GM12892 (cell line): Measurements from ENCODE around the gene FREM1.

Experiments used
- DNase-seq: peaks from one replicate; pipeline ENCODE4 v3.0.0; 2011; ENCODE audit not compliant: insufficient read length
- FAIRE-seq: peaks from 2 replicates; lab custom pipeline; 2011; peaks lifted over from hg19 to GRCh38; lab: Jason Lieb, UNC
- POLR2A ChIP-seq: IDR thresholded peaks from 2 replicates; pipeline ENCODE4 v1.6.1; 2011; ENCODE audit warnings: low read depth, low read length, control low read depth
- POLR2AphosphoS5 ChIP-seq: IDR thresholded peaks from 2 replicates; pipeline ENCODE4 v1.6.1; 2011; ENCODE audit warnings: low read depth, low read length, control low read depth
- TAF1 ChIP-seq: IDR thresholded peaks from 2 replicates; pipeline ENCODE4 v1.6.1; 2011; ENCODE audit warnings: low read depth, mild to moderate bottlenecking, control low read depth, low read length, borderline replicate concordance

The FREM1 gene

GRCh38 chr9:14829204-14829603 lies 81.0 kb downstream of the FREM1 start:
- DNase-seq (no peak), FAIRE-seq (no peak)
- no peak for TF ChIP-seq POLR2AphosphoS5
- TF ChIP-seq TAF1: no peak
- TF ChIP-seq POLR2A: no peak

DNA sequence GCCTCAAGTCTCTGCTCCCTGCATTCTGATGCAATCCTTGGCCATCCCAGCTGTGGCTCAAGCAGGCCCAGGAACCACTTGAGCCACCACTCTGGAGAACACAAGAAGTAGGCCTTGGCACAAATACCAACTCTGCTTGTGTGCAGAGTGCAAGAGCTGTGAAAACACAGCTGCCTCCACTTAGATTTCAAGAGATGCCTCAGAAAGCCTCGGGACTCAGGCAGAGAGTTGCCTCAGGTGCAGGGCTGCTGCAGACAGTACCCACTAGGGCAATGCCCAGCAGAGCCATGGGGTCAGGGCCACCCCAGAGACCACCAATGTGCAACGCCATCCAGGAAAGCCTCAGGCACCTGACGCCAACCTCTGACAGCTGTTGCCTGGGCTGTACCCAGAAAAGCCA lies 82.4 kb downstream of the FREM1 start:
- no peak for FAIRE-seq
- no peak for DNase-seq

GRCh38 chr9:14824481-14824880 lies 85.7 kb downstream of the FREM1 start:
- FAIRE-seq (no peak), DNase-seq (no peak)
- TF ChIP-seq TAF1 (no peak), POLR2A (no peak), POLR2AphosphoS5 (no peak)

More for the DNA sequence above, 82.4 kb downstream of the FREM1 start:
- TF ChIP-seq POLR2A (no peak), TAF1 (no peak), POLR2AphosphoS5 (no peak)

- no peak for TF ChIP-seq TAF1
- no peak for TF ChIP-seq POLR2AphosphoS5
- no peak for TF ChIP-seq POLR2A
- DNase-seq (no peak), FAIRE-seq (no peak)
These were observed 86.4 kb downstream of the FREM1 start for GRCh38 chr9:14823800-14824199.

DNA sequence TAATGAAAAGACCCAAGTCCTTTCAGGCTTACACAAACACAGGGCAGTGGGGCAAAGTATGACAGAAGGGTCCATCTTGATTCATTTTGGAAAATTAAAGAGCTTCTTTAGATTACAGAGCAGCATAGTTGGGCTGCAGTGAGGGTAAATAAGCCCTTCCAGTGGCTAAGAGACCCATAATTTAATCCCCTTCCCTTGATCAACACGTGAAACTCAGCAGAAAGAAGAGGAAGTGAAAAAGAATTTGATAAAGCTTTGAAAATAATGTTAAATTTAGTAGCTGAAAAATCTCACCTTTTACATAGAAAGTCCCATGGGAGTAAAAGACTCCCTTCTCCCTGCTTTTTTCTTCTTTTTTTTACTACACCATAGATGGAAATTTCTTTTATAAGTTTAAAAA lies 87.6 kb downstream of the FREM1 start:
- TF ChIP-seq POLR2AphosphoS5 (no peak), TAF1 (no peak), POLR2A (no peak)
- no peak for DNase-seq
- FAIRE-seq: no peak

DNA sequence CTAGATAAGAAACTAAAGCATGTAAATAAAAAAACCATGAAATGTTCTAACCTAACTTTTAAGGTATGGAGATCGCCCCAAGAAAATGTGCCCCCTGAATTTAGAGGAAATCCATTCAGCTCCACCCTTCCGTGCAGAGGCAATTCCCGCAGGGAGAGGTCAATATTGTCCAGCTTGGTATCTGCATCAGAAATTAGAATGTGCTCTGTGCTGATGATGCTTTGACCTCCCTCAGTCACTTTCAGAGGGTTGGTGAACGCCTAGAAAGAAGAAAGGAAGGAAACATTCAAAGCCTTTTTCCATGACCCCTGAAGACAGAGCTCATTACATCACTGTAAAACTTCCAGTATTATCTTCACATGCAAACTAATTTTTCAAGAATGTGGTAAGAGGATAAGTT lies 91.0 kb downstream of the FREM1 start:
- FAIRE-seq: no peak
- no peak for DNase-seq
- no peak for TF ChIP-seq TAF1
- TF ChIP-seq POLR2A: no peak
- no peak for TF ChIP-seq POLR2AphosphoS5

DNA sequence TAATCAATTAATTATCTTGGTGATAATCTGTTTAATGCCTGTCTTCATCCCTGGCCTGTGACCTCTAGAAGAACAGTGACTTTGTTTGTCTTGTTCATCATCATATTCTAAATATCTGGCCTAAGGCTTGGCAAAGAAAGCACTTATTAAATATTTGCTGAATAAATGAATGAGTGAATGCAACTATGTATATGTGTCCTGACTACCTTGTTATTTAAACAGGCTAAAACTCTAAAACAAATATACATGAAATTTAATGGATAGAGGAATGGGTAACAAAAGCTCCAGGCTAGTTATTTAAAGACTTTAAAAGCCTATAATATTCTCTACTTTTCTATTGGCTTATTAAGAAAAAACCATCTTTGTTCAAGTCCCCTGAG lies 96.0 kb downstream of the FREM1 start:
- FAIRE-seq: no peak
- TF ChIP-seq POLR2AphosphoS5: no peak
- no peak for TF ChIP-seq TAF1
- no peak for TF ChIP-seq POLR2A
- DNase-seq: no peak

DNA sequence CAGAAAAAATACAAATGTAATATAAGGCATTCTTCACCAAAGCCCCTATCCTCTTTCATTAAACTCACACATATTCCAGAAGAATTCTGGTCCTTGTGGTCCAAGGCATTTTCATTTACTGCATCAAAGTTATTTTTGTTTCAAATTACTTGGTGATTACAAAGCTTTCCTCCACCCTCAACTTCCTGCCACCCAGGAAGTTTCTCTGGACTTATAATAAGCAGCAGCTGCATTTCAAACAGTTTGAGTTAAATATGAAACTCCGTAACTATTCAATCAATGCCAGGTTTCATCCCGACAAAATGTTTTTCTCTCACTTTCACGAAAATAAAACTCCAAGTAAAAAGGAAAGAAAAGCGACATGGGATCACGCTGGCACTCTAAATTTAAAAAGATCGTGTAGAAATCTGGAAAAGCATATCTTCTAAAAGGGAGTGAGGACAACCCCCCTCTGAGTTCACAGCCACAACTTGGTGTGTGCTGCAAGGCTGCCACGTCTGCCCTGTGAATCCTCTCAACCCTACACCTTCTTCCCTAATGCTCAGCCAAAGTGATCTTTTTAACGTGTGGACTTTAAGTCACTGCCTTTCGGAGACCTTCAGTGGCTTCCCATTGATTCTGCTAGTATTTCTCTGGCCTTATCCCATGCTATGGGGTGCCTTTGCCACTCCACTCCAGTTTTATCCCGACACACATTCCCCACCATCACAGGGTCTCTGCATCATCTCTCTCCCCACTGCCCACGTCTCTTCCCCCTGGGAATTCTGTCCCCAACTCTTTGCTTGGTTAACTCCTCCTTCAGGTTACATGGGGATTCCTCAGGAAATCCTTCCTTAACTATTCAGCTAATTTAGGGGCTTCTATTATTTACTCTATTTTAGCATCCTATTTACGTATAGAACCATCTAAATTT lies 96.6 kb downstream of the FREM1 start:
- DNase-seq (no peak), FAIRE-seq (no peak)
- TF ChIP-seq POLR2A (no peak), TAF1 (no peak), POLR2AphosphoS5 (no peak)

- no peak for FAIRE-seq
- no peak for TF ChIP-seq POLR2AphosphoS5
- TF ChIP-seq POLR2A: no peak
- TF ChIP-seq TAF1: no peak
- DNase-seq: no peak
These were observed 97.4 kb downstream of the FREM1 start for GRCh38 chr9:14812806-14813205.

DNA sequence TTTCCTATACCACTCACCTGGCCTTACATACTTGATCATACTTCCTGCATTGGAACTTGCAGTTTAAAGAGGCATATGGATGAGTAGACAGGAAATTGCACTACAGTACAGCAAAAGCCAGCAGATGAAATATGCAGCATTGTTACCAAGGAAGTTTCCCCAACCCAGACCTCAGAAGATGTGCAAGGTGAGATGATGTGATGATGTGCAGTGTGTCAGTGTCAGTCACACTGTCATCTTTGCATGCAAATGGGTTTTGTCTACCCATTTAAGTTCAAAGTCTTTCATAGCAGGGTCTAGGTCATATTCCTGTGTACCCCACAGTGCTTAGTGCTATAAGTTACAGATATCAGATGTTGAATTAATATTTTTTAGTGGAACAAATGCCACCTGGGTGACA lies 98.4 kb downstream of the FREM1 start:
- no peak for FAIRE-seq
- TF ChIP-seq TAF1 (no peak), POLR2A (no peak)

GRCh38 chr9:14806941-14807520 lies 103.2 kb downstream of the FREM1 start:
- no peak for DNase-seq
- no peak for FAIRE-seq

More for the DNA sequence above, 98.4 kb downstream of the FREM1 start:
- no peak for DNase-seq

More at GRCh38 chr9:14806941-14807520, 103.2 kb downstream of the FREM1 start:
- TF ChIP-seq POLR2A (no peak), TAF1 (no peak), POLR2AphosphoS5 (no peak)
